ENCODE measurements around the gene UQCC5. TPM values are rescaled to one million over a fixed set of nuclear protein-coding genes. Genes with fewer than 3 reads are reported as not detected.

UQCC5 gene
- total RNA-seq, 2 experiments from 2014 or later, result 2.8 to 8.3 TPM

GRCh38 chr3:52509753-52510328, 26.6 kb upstream of the UQCC5 start:
- DNase-seq, result no peak
- no peaks in the 10 kb centered on the region for H3K27me3 ChIP-seq (ENCODE audit: control insufficient read depth in 1 of 2, insufficient read depth in 2 of 2, low read length in 2 of 2)
- H3K4me3 ChIP-seq (ENCODE audit: low read length), result no peak overlapping the region
- H3K36me3 ChIP-seq (ENCODE audit: insufficient read depth, low read length), result no peaks in the 10 kb centered on the region
- Mint-ChIP-seq H3K9me3 (no peaks in the 10 kb centered on the region), H3K4me1 (ENCODE audit: low read depth) (no peaks in the 10 kb centered on the region), H3K36me3 (ENCODE audit: low read depth) (no peaks in the 10 kb centered on the region), H3K27me3 (no peaks in the 10 kb centered on the region), H3K4me3 (no peak overlapping the region), H3K27ac (no peak overlapping the region)
- no peaks in the 10 kb centered on the region for H3K4me1 ChIP-seq (ENCODE audit: insufficient read depth, low read length)
- intact Hi-C loops (cut with DNase I, micrococcal nuclease), result no loop called here
- ChIA-PET POLR2A (no interaction called here), CTCF (no interaction called here)
- ATAC-seq (ENCODE audit: poor library complexity), result no peak
- no peak overlapping the region for H3K27ac ChIP-seq (ENCODE audit: low read depth in 1 of 2, low read length in 2 of 2)
- TF ChIP-seq CTCF (IDR thresholded peaks at IDR 0.05), result no peak
- no peaks in the 10 kb centered on the region for H3K9me3 ChIP-seq (ENCODE audit: control insufficient read depth in 1 of 2, insufficient read depth in 1 of 2, low read length in 2 of 2)

GRCh38 chr3:52511509-52511908, 24.9 kb upstream of the UQCC5 start:
- no peaks in the 10 kb centered on the region for H3K27me3 Mint-ChIP-seq
- H3K9me3 ChIP-seq (ENCODE audit: control insufficient read depth in 1 of 2, insufficient read depth in 1 of 2, low read length in 2 of 2), result no peaks in the 10 kb centered on the region
- H3K4me3 Mint-ChIP-seq, result no peak overlapping the region
- H3K9me3 Mint-ChIP-seq, result no peaks in the 10 kb centered on the region
- H3K27me3 ChIP-seq (ENCODE audit: control insufficient read depth in 1 of 2, insufficient read depth in 2 of 2, low read length in 2 of 2), result no peaks in the 10 kb centered on the region
- POLR2A ChIA-PET, result interaction anchor here (1.2 kb wide), 1 partner anchor 25 kb away, joined by 3 read pairs; the partner anchor contains the start of gene UQCC5
- H3K4me1 ChIP-seq (ENCODE audit: insufficient read depth, low read length), result no peaks in the 10 kb centered on the region
- H3K27ac ChIP-seq (ENCODE audit: low read depth in 1 of 2, low read length in 2 of 2), result no peak overlapping the region
- no peak overlapping the region for H3K27ac Mint-ChIP-seq
- H3K36me3 ChIP-seq (ENCODE audit: insufficient read depth, low read length), result no peaks in the 10 kb centered on the region
- H3K4me3 ChIP-seq (ENCODE audit: low read length), result no peak overlapping the region
- TF ChIP-seq CTCF (IDR thresholded peaks at IDR 0.05), result no peak
- no peaks in the 10 kb centered on the region for H3K4me1 Mint-ChIP-seq (ENCODE audit: low read depth)
- ATAC-seq (ENCODE audit: poor library complexity) (no peak), DNase-seq (no peak)
- intact Hi-C loops (cut with DNase I, micrococcal nuclease), result no loop called here
- H3K36me3 Mint-ChIP-seq (ENCODE audit: low read depth), result no peaks in the 10 kb centered on the region
- CTCF ChIA-PET, result no interaction called here

- DNase-seq (no peak), ATAC-seq (ENCODE audit: poor library complexity) (no peak)
- Mint-ChIP-seq H3K36me3 (ENCODE audit: low read depth) (no peaks in the 10 kb centered on the region), H3K9me3 (no peaks in the 10 kb centered on the region), H3K27me3 (no peaks in the 10 kb centered on the region), H3K4me1 (ENCODE audit: low read depth) (no peaks in the 10 kb centered on the region), H3K27ac (no peak overlapping the region), H3K4me3 (no peak overlapping the region)
- CTCF ChIA-PET, result no interaction called here
- Histone ChIP-seq H3K9me3 (ENCODE audit: control insufficient read depth in 1 of 2, insufficient read depth in 1 of 2, low read length in 2 of 2) (no peaks in the 10 kb centered on the region), H3K27me3 (ENCODE audit: control insufficient read depth in 1 of 2, insufficient read depth in 2 of 2, low read length in 2 of 2) (no peaks in the 10 kb centered on the region), H3K36me3 (ENCODE audit: insufficient read depth, low read length) (no peaks in the 10 kb centered on the region), H3K27ac (ENCODE audit: low read depth in 1 of 2, low read length in 2 of 2) (no peak overlapping the region), H3K4me1 (ENCODE audit: insufficient read depth, low read length) (no peaks in the 10 kb centered on the region), H3K4me3 (ENCODE audit: low read length) (no peak overlapping the region)
- intact Hi-C loops (cut with DNase I, micrococcal nuclease), result no loop called here
- no peak for TF ChIP-seq CTCF (IDR thresholded peaks at IDR 0.05)
- POLR2A ChIA-PET, result no interaction called here
Observed at GRCh38 chr3:52512105-52512504, 24.3 kb upstream of the UQCC5 start.

Data from CD4-positive, alpha-beta T cell (primary cell).